IMR-90 (cell line): ENCODE data around the gene CXCL1.

Experiments
- CEBPB ChIP-seq: IDR thresholded peaks from 2 replicates; pipeline ENCODE4 v1.6.1; 2012; ENCODE audit warnings: low read depth, low read length, improper control_type of control experiment
- CHD1 ChIP-seq: IDR thresholded peaks from 2 replicates; pipeline ENCODE4 v1.6.1; 2012; ENCODE audit warnings: low read depth, low read length, improper control_type of control experiment
- CTCF ChIP-seq: conservative IDR thresholded peaks from 2 replicates; pipeline ENCODE4 v1.5.1; 2012; ENCODE audit warnings: mild to moderate bottlenecking, low read depth, low read length, improper control_type of control experiment
- ELK1 ChIP-seq: fragments of 150-350 bp; IDR thresholded peaks from 2 replicates; pipeline ENCODE4 v1.6.1; 2016; ENCODE audit warnings: low read depth, mild to moderate bottlenecking, low read length, moderate library complexity, borderline replicate concordance
- FOS ChIP-seq: fragments of 150-350 bp; IDR thresholded peaks from 2 replicates; pipeline ENCODE4 v1.6.1; 2016; ENCODE audit warnings: low read depth, low read length
- MAFK ChIP-seq: IDR thresholded peaks from 2 replicates; pipeline ENCODE4 v1.6.1; 2012; ENCODE audit warnings: low read depth, low read length, improper control_type of control experiment
- NFE2L2 ChIP-seq: fragments of 150-350 bp; IDR thresholded peaks from 2 replicates; pipeline ENCODE4 v1.6.1; 2016; ENCODE audit warnings: low read depth, mild to moderate bottlenecking, low read length
- POLR2A ChIP-seq: IDR thresholded peaks from 2 replicates; pipeline ENCODE4 v1.6.1; 2012; ENCODE audit warnings: mild to moderate bottlenecking, low read depth, low read length
- RAD21 ChIP-seq: IDR thresholded peaks from 2 replicates; pipeline ENCODE4 v1.6.1; 2012; ENCODE audit warnings: low read length, improper control_type of control experiment
- RFX5 ChIP-seq: IDR thresholded peaks from 2 replicates; pipeline ENCODE4 v1.8.0; 2012; ENCODE audit warnings: low read depth, mild to moderate bottlenecking, low read length, moderate library complexity
- SMC3 ChIP-seq: fragments of 150-350 bp; IDR thresholded peaks from 2 replicates; pipeline ENCODE4 v1.6.1; 2016; ENCODE audit warnings: low read depth, mild to moderate bottlenecking, antibody characterized with exemption, low read length, moderate library complexity
- USF2 ChIP-seq: fragments of 150-350 bp; IDR thresholded peaks from 2 replicates; pipeline ENCODE4 v1.6.1; 2017; ENCODE audit warnings: mild to moderate bottlenecking, antibody characterized with exemption, low read length, low read depth

- TF ChIP-seq CTCF: no peak
- no peak for TF ChIP-seq POLR2A
- no peak for TF ChIP-seq SMC3
- no peak for TF ChIP-seq ELK1
- no peak for TF ChIP-seq NFE2L2
- no peak for TF ChIP-seq MAFK
- TF ChIP-seq RFX5: no peak
- TF ChIP-seq CEBPB: no peak
- no peak for TF ChIP-seq RAD21
- TF ChIP-seq FOS: no peak
- TF ChIP-seq USF2: no peak
- TF ChIP-seq CHD1: no peak
These were observed 33.8 kb downstream of the CXCL1 start for GRCh38 chr4:73902817-73903547.
